HepG2 (cell line): ENCODE results near the gene DLG4. TPM values are rescaled to one million over a fixed set of nuclear protein-coding genes. Genes with fewer than 3 reads are reported as not detected.

Source experiments
- AGO1 ChIP-seq: fragments of 200-400 bp; formaldehyde crosslinking; IDR thresholded peaks from 2 replicates; pipeline ENCODE4 v1.6.1; 2017; ENCODE audit warnings: mild to moderate bottlenecking, low read depth, low read length, moderate library complexity; ENCODE audit not compliant: poor library complexity, severe bottlenecking
- CBX5 ChIP-seq: sonication (generic); formaldehyde crosslinking; IDR thresholded peaks from 2 replicates; pipeline ENCODE4 v1.4.0; 2020; ENCODE audit warnings: missing genetic modification reagents, borderline replicate concordance
- CENPT ChIP-seq: sonication (generic); formaldehyde crosslinking; IDR thresholded peaks from 2 replicates; pipeline ENCODE4 v1.8.0; 2022; ENCODE audit warnings: low read depth, mild to moderate bottlenecking, moderate library complexity, missing genetic modification reagents
- ETV6 ChIP-seq: sonication (generic); formaldehyde crosslinking; conservative IDR thresholded peaks from 2 replicates; pipeline ENCODE4 v1.4.0; 2020; ENCODE audit warnings: missing genetic modification reagents
- FOXM1 ChIP-seq: sonication (generic); formaldehyde crosslinking; IDR thresholded peaks from 2 replicates; pipeline ENCODE4 v1.5.0; 2020; ENCODE audit warnings: missing genetic modification reagents
- GABPB1 ChIP-seq: IDR thresholded peaks from 2 replicates; pipeline ENCODE4 v1.6.1; 2016; ENCODE audit warnings: mild to moderate bottlenecking, missing genetic modification reagents, moderate library complexity, missing compliant biosample characterization
- KLF16 ChIP-seq, 2 experiments: sonication (generic) in 1 of 2; formaldehyde crosslinking in 1 of 2; IDR thresholded peaks; 2 replicates each; pipeline versions ENCODE4 v1.6.1 to v1.8.0; 2016 to 2023; ENCODE audit warnings: missing genetic modification reagents in 2 of 2, missing compliant biosample characterization in 1 of 2
- MTF2 ChIP-seq: sonication (generic); formaldehyde crosslinking; IDR thresholded peaks from 2 replicates; pipeline ENCODE4 v1.5.0; 2020; ENCODE audit warnings: missing genetic modification reagents, borderline replicate concordance
- MXD4 ChIP-seq: IDR thresholded peaks from 2 replicates; pipeline ENCODE4 v1.6.1; 2016; ENCODE audit warnings: mild to moderate bottlenecking, missing biosample characterization, missing genetic modification reagents
- PHF21A ChIP-seq: sonication (generic); formaldehyde crosslinking; IDR thresholded peaks from 2 replicates; pipeline ENCODE4 v1.5.0; 2020; ENCODE audit warnings: mild to moderate bottlenecking, missing genetic modification reagents
- TRIM24 ChIP-seq: sonication (generic); formaldehyde crosslinking; IDR thresholded peaks from 2 replicates; pipeline ENCODE4 v1.8.0; 2022; ENCODE audit warnings: mild to moderate bottlenecking, missing genetic modification reagents
- ZBTB7A ChIP-seq: sonication (generic); formaldehyde crosslinking; IDR thresholded peaks from 2 replicates; pipeline ENCODE4 v1.8.0; 2022; ENCODE audit warnings: mild to moderate bottlenecking, missing genetic modification reagents
- ZFP82 ChIP-seq: sonication (generic); formaldehyde crosslinking; IDR thresholded peaks from 2 replicates; pipeline ENCODE4 v1.5.1; 2020; ENCODE audit warnings: mild to moderate bottlenecking, missing genetic modification reagents, borderline replicate concordance
- ZNF207 ChIP-seq: fragments of 450-650 bp; IDR thresholded peaks from 2 replicates; pipeline ENCODE4 v1.6.1; 2016; ENCODE audit warnings: antibody characterized with exemption, borderline replicate concordance
- ZNF230 ChIP-seq: sonication (generic); formaldehyde crosslinking; IDR thresholded peaks from 2 replicates; pipeline ENCODE4 v1.4.0; 2020; ENCODE audit warnings: mild to moderate bottlenecking, missing genetic modification reagents
- ZNF3 ChIP-seq: IDR thresholded peaks from 2 replicates; pipeline ENCODE4 v1.7.0; 2017; ENCODE audit warnings: inconsistent platforms
- ZNF484 ChIP-seq: sonication (generic); formaldehyde crosslinking; IDR thresholded peaks from 2 replicates; pipeline ENCODE4 v1.5.1; 2020; ENCODE audit warnings: mild to moderate bottlenecking, low read depth, missing genetic modification reagents, borderline replicate concordance
- ZNF510 ChIP-seq: sonication (generic); formaldehyde crosslinking; IDR thresholded peaks from 2 replicates; pipeline ENCODE4 v1.4.0; 2020; ENCODE audit warnings: low read depth, mild to moderate bottlenecking, missing genetic modification reagents
- ZNF547 ChIP-seq: sonication (generic); formaldehyde crosslinking; IDR thresholded peaks from 2 replicates; pipeline ENCODE4 v1.5.1; 2020; ENCODE audit warnings: mild to moderate bottlenecking, missing genetic modification reagents
- ZNF616 ChIP-seq: sonication (generic); formaldehyde crosslinking; IDR thresholded peaks from 2 replicates; pipeline ENCODE4 v1.5.0; 2020; ENCODE audit warnings: low read depth, mild to moderate bottlenecking, missing genetic modification reagents
- ZNF761 ChIP-seq: sonication (generic); formaldehyde crosslinking; conservative IDR thresholded peaks from 2 replicates; pipeline ENCODE4 v1.4.0; 2020; ENCODE audit warnings: mild to moderate bottlenecking, missing genetic modification reagents
- ZSCAN12 ChIP-seq: sonication (generic); formaldehyde crosslinking; IDR thresholded peaks from 2 replicates; pipeline ENCODE4 v1.9.0; 2021; ENCODE audit warnings: mild to moderate bottlenecking, missing genetic modification reagents
- polyA plus RNA-seq, 8 experiments: library from polyadenylated mRNA; depleted of rRNA in 3 of 8; stranded (reverse) in 7 of 8; unstranded in 1 of 8; fragments of >200 nt; fragmentation: Illumina TruSeq in 4 of 8; extraction: Trizol in 4 of 8; gene quantifications; 2 replicates each; pipeline versions ENCODE4 v1.2.1 to v1.2.3, GENCODE V29; 2011 to 2016; ENCODE audit warnings: low read depth in 4 of 8, missing spikeins in 1 of 8, mixed read lengths in 1 of 8; ENCODE audit not compliant: insufficient read depth in 1 of 8
- total RNA-seq, 5 experiments: library from RNA; depleted of rRNA; stranded (reverse); fragments of >200 nt; fragmentation: Illumina TruSeq; extraction: Trizol; gene quantifications; 2 replicates each; pipeline ENCODE4 v1.2.3, GENCODE V29; 2016; ENCODE audit warnings: low read depth in 1 of 5
- TF ChIP-seq, protein P1 (sequence below): sonication (generic); formaldehyde crosslinking; IDR thresholded peaks from 2 replicates; pipeline ENCODE4 v1.5.1; 2020; ENCODE audit warnings: mild to moderate bottlenecking, missing genetic modification reagents, moderate library complexity
- TF ChIP-seq, protein P2 (sequence below): IDR thresholded peaks from 2 replicates; pipeline ENCODE4 v1.6.1; 2016
- TF ChIP-seq, protein P3 (sequence below): sonication (generic); formaldehyde crosslinking; IDR thresholded peaks from 2 replicates; pipeline ENCODE4 v1.5.0; 2020; ENCODE audit warnings: mild to moderate bottlenecking, missing genetic modification reagents, moderate library complexity
- TF ChIP-seq, protein P4 (sequence below): sonication (generic); formaldehyde crosslinking; IDR thresholded peaks from 2 replicates; pipeline ENCODE4 v1.8.1; 2023; ENCODE audit warnings: mild to moderate bottlenecking, inconsistent platforms, moderate library complexity, missing genetic modification reagents, borderline replicate concordance

The DLG4 gene
- total and polyA plus RNA-seq, 2 of the 13 experiments (the other 11 are each of a cell fraction or from before 2014, with no cell fraction given) = 0.71 to 4.3 TPM

DNA sequence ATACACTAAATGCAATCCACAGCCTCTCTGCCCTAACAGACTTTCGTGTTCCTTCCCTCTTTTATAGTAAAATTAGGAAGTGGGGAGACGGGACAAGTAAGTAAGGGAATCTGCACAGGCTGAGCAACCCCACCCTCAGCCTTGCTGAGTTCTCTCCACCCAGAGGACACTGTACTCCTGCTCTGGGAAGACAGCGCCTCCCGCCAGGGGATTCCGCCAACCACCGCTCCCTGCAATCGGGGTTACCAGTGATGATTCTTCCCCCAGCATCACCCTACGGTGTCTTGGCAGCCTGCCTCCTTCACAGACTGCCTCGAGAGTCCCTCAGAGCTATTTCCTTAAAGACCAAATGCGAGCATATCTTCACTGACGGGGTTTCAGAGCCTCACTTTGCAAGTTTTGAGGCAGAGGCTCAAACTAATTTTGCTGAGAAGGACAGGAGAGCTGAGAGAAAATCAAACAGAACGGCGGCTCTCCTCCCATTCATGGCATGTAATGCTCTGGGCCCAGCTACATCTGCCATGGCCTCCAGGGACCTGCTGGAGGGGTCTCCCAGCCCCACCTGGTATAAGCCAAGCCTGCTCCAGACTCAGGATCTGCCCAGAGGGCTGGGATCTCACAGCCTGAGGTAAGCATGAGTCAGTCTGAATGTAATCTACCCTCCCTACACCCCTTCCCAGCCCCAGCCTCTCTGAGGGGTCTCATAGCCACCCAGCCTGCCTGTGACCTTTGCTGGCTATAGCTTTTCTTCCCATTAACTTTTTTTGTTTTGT, 82.3 kb downstream of the DLG4 start (continued):
- TF ChIP-seq ZNF207 = no peak
- TF ChIP-seq ZFP82 (CRISPR knock-in tag) = no peak
- TF ChIP-seq CBX5 = no peak
- TF ChIP-seq FOXM1 (CRISPR knock-in tag) = no peak
- no peak for TF ChIP-seq ZNF616 (CRISPR knock-in tag)
- no peak for TF ChIP-seq GABPB1 (CRISPR knock-in tag)
- TF ChIP-seq ZNF510 (CRISPR knock-in tag) = no peak
- 0 out of 2 replicates have a peak, but pooled peaks have one; percentile 35 for TF ChIP-seq ZNF230 (CRISPR knock-in tag)
- TF ChIP-seq AGO1 = no peak
- no peak for TF ChIP-seq CENPT (CRISPR knock-in tag)
- 0 out of 2 replicates have a peak, but pooled peaks have one; percentile 16 for TF ChIP-seq ETV6
- TF ChIP-seq ZNF761 (CRISPR knock-in tag) = 0 out of 2 replicates have a peak, but pooled peaks have one; percentile 28
- TF ChIP-seq, protein P1, sequence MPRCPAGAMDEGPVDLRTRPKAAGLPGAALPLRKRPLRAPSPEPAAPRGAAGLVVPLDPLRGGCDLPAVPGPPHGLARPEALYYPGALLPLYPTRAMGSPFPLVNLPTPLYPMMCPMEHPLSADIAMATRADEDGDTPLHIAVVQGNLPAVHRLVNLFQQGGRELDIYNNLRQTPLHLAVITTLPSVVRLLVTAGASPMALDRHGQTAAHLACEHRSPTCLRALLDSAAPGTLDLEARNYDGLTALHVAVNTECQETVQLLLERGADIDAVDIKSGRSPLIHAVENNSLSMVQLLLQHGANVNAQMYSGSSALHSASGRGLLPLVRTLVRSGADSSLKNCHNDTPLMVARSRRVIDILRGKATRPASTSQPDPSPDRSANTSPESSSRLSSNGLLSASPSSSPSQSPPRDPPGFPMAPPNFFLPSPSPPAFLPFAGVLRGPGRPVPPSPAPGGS (CRISPR knock-in tag) = no peak
- peak; percentile 44; the same call in 1 of the 2 replicates for TF ChIP-seq PHF21A
- TF ChIP-seq, protein P2, sequence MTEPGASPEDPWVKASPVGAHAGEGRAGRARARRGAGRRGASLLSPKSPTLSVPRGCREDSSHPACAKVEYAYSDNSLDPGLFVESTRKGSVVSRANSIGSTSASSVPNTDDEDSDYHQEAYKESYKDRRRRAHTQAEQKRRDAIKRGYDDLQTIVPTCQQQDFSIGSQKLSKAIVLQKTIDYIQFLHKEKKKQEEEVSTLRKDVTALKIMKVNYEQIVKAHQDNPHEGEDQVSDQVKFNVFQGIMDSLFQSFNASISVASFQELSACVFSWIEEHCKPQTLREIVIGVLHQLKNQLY = no peak
- TF ChIP-seq, protein P3, sequence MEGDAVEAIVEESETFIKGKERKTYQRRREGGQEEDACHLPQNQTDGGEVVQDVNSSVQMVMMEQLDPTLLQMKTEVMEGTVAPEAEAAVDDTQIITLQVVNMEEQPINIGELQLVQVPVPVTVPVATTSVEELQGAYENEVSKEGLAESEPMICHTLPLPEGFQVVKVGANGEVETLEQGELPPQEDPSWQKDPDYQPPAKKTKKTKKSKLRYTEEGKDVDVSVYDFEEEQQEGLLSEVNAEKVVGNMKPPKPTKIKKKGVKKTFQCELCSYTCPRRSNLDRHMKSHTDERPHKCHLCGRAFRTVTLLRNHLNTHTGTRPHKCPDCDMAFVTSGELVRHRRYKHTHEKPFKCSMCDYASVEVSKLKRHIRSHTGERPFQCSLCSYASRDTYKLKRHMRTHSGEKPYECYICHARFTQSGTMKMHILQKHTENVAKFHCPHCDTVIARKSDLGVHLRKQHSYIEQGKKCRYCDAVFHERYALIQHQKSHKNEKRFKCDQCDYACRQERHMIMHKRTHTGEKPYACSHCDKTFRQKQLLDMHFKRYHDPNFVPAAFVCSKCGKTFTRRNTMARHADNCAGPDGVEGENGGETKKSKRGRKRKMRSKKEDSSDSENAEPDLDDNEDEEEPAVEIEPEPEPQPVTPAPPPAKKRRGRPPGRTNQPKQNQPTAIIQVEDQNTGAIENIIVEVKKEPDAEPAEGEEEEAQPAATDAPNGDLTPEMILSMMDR (CRISPR knock-in tag) = peak; percentile 56
- no peak for TF ChIP-seq ZNF547 (CRISPR knock-in tag)
- TF ChIP-seq, protein P4, sequence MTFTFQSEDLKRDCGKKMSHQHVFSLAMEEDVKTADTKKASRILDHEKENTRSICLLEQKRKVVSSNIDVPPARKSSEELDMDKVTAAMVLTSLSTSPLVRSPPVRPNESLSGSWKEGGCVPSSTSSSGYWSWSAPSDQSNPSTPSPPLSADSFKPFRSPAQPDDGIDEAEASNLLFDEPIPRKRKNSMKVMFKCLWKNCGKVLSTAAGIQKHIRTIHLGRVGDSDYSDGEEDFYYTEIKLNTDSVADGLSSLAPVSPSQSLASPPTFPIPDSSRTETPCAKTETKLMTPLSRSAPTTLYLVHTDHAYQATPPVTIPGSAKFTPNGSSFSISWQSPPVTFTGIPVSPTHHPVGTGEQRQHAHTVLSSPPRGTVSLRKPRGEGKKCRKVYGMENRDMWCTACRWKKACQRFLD = no peak
- no peak for TF ChIP-seq ZBTB7A
- 0 out of 2 replicates have a peak, but pooled peaks have one; percentile 26 for TF ChIP-seq MXD4
- TF ChIP-seq ZSCAN12 (CRISPR knock-in tag) = no peak
- no peak for TF ChIP-seq ZNF3 (CRISPR knock-in tag)
- no peak for TF ChIP-seq ZNF484
- no peak for TF ChIP-seq MTF2 (CRISPR knock-in tag)
- TF ChIP-seq KLF16 (CRISPR knock-in tag; IDR thresholded peaks at IDR 0.05) = no peak
- TF ChIP-seq TRIM24 = no peak
